H1 (cell line): Measurements from ENCODE around the gene COMMD6. TPM values are rescaled to one million over a fixed set of nuclear protein-coding genes. Genes with fewer than 3 reads are reported as not detected.

ENCODE experiments used
- EZH2 ChIP-seq: fragments of 200-600 bp; sonication (generic); IDR thresholded peaks from 2 replicates; pipeline ENCODE4 v1.7.1; 2012; ENCODE audit warnings: low read depth, mild to moderate bottlenecking, moderate library complexity, low read length, inconsistent platforms; ENCODE audit not compliant: severe bottlenecking
- polyA plus RNA-seq, 7 experiments: library from polyadenylated mRNA; depleted of rRNA in 3 of 7; stranded (reverse) in 5 of 7; unstranded in 2 of 7; fragments of >200 nt in 5 of 7; fragments of 200-250 nt in 2 of 7; gene quantifications; 1 replicate in 5 of 7; 2 replicates in 1 of 7; 4 replicates in 1 of 7; pipeline versions ENCODE4 v1.2.1 to v1.2.3, GENCODE V29; 2011 to 2013; ENCODE audit warnings: missing spikeins in 2 of 7, mixed read lengths in 2 of 7
- total RNA-seq: library from RNA; stranded (reverse); fragmentation: NEBNext Ultra II Directional; extraction: Animal tissue kit (Norgen Biotek cat#: 25700); gene quantifications from 2 replicates; pipeline ENCODE4 v1.2.1, GENCODE V29; 2021
- TF ChIP-seq, protein P1 (sequence below): IDR thresholded peaks from 2 replicates; pipeline ENCODE4 v1.6.1; 2011; ENCODE audit warnings: low read length, improper control_type of control experiment

Gene COMMD6
- total and polyA plus RNA-seq, 2 of the 8 experiments (the other 6 are each of a cell fraction or from before 2014, with no cell fraction given) = 53.2 to 122 TPM

DNA sequence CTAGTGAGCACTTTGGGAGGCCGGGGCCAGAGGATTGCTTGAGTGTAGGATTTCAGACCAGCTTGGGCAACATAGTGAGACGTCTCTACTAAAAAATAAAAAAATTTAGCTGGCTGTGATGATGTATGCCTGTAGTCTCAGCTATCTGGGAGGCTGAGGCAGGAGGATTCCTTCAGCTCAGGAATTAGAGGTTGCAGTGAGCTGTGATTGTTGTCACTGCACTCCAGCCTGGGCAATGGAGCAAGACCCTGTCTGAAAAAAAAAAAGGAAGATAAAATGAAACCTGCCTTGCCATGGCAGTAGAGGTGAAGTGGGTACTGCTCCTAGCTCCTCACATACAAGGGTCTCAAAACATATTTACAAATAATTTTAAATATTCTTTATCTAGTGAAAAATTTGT lies 19.3 kb upstream of the COMMD6 start (continued):
- TF ChIP-seq, protein P1, sequence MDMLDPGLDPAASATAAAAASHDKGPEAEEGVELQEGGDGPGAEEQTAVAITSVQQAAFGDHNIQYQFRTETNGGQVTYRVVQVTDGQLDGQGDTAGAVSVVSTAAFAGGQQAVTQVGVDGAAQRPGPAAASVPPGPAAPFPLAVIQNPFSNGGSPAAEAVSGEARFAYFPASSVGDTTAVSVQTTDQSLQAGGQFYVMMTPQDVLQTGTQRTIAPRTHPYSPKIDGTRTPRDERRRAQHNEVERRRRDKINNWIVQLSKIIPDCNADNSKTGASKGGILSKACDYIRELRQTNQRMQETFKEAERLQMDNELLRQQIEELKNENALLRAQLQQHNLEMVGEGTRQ = no peak
- no peak for TF ChIP-seq EZH2
- TF ChIP-seq, all 59 proteins: peak for 0
